GM20431 (cell line): Measurements from ENCODE around the gene CNTLN.
"Not testable (repeated sequence)": the region's sequence is repeated elsewhere in the genome, so short reads cannot be mapped to it uniquely, and the experiment has no call there.

Experiments used
- in situ Hi-C: fragments of 300-500 bp; cut with MseI, MboI; formaldehyde crosslinking; loops from one replicate; pipeline ENCODE4 v1.15.0; 2020; ENCODE audit warnings: low sequenced_read_pairs; ENCODE audit not compliant: unreplicated experiment

CNTLN gene

GRCh38 chr9:17398350-17398749 lies 263.5 kb downstream of the CNTLN start:
- in situ Hi-C loops, result no loop called here

- in situ Hi-C loops, result no loop called here
These were observed 267.0 kb downstream of the CNTLN start for GRCh38 chr9:17401858-17402257.

GRCh38 chr9:17402309-17402708 lies 267.5 kb downstream of the CNTLN start:
- in situ Hi-C loops, result no loop called here

- in situ Hi-C loops, result no loop called here
These were observed 268.7 kb downstream of the CNTLN start for GRCh38 chr9:17403539-17403938.

GRCh38 chr9:17414986-17415385 lies 280.1 kb downstream of the CNTLN start:
- in situ Hi-C loops, result no loop called here

- in situ Hi-C loops, result no loop called here
These were observed 288.3 kb downstream of the CNTLN start for GRCh38 chr9:17422994-17423680.

- in situ Hi-C loops, result no loop called here
These were observed 288.8 kb downstream of the CNTLN start for GRCh38 chr9:17423681-17424011.

- in situ Hi-C loops, result no loop called here
These were observed 290.5 kb downstream of the CNTLN start for GRCh38 chr9:17425384-17425783.

- in situ Hi-C loops, result no loop called here
These were observed 298.7 kb downstream of the CNTLN start for GRCh38 chr9:17433526-17433925.

GRCh38 chr9:17436854-17437253 lies 302.0 kb downstream of the CNTLN start:
- in situ Hi-C loops, result no loop called here

GRCh38 chr9:17437813-17438212 lies 303.0 kb downstream of the CNTLN start:
- in situ Hi-C loops, result no loop called here

- in situ Hi-C loops, result not testable (repeated sequence)
These were observed 310.3 kb downstream of the CNTLN start for GRCh38 chr9:17445126-17445525.

- in situ Hi-C loops, result loop anchor here (25.0 kb wide), 1 partner anchor 1566 kb away; no protein-coding TSS in a partner anchor
These were observed 318.9 kb downstream of the CNTLN start for GRCh38 chr9:17453751-17454150.

- in situ Hi-C loops, result loop anchor here (25.0 kb wide), 1 partner anchor 1576 kb away; no protein-coding TSS in a partner anchor
These were observed 328.1 kb downstream of the CNTLN start for GRCh38 chr9:17462869-17463464.

GRCh38 chr9:17470036-17470813 lies 335.4 kb downstream of the CNTLN start:
- in situ Hi-C loops, result loop anchor here (25.0 kb wide), 1 partner anchor 1583 kb away; no protein-coding TSS in a partner anchor

- in situ Hi-C loops, result loop anchor here (25.0 kb wide), 1 partner anchor 1585 kb away; no protein-coding TSS in a partner anchor
These were observed 337.3 kb downstream of the CNTLN start for GRCh38 chr9:17472126-17472525.

- in situ Hi-C loops, result no loop called here
These were observed 341.6 kb downstream of the CNTLN start for GRCh38 chr9:17476401-17476800.

- in situ Hi-C loops, result no loop called here
These were observed 343.0 kb downstream of the CNTLN start for GRCh38 chr9:17477816-17478215.

- in situ Hi-C loops, result no loop called here
These were observed 346.1 kb downstream of the CNTLN start for GRCh38 chr9:17480966-17481365.

GRCh38 chr9:17481565-17481964 lies 346.7 kb downstream of the CNTLN start:
- in situ Hi-C loops, result no loop called here

GRCh38 chr9:17484906-17485305 lies 350.1 kb downstream of the CNTLN start:
- in situ Hi-C loops, result no loop called here
